HepG2 (cell line): ENCODE measurements around the gene SPRED2. TPM values are rescaled to one million over a fixed set of nuclear protein-coding genes. Genes with fewer than 3 reads are reported as not detected.
A peak's percentile ranks its signal among the peaks of the same experiment; 100 is the strongest.

Experiments used
- CHD2 ChIP-seq: IDR thresholded peaks from 2 replicates; pipeline ENCODE4 v1.6.1; 2011; ENCODE audit warnings: low read depth, low read length, improper control_type of control experiment
- E2F1 ChIP-seq: sonication (generic); formaldehyde crosslinking; IDR thresholded peaks from 2 replicates; pipeline ENCODE4 v1.5.0; 2020; ENCODE audit warnings: missing genetic modification reagents
- EHMT2 ChIP-seq: fragments of 200-600 bp; sonication (generic); IDR thresholded peaks from 2 replicates; pipeline ENCODE4 v1.7.0; 2017; ENCODE audit warnings: antibody characterized with exemption, low read depth, low read length, borderline replicate concordance
- ERF ChIP-seq: IDR thresholded peaks from 2 replicates; pipeline ENCODE4 v1.6.1; 2018; ENCODE audit warnings: missing biosample characterization, missing genetic modification reagents
- ESRRA ChIP-seq: sonication (generic); formaldehyde crosslinking; IDR thresholded peaks from 2 replicates; pipeline ENCODE4 v1.5.1; 2020; ENCODE audit warnings: mild to moderate bottlenecking, low read depth, missing genetic modification reagents
- ETV5 ChIP-seq: IDR thresholded peaks from 2 replicates; pipeline ENCODE4 v1.6.1; 2018; ENCODE audit warnings: missing biosample characterization, missing genetic modification reagents, inconsistent platforms, borderline replicate concordance
- GATAD1 ChIP-seq: IDR thresholded peaks from 2 replicates; pipeline ENCODE4 v1.6.1; 2016; ENCODE audit warnings: missing genetic modification reagents, missing compliant biosample characterization
- GMEB2 ChIP-seq: IDR thresholded peaks from 2 replicates; pipeline ENCODE4 v1.6.1; 2016; ENCODE audit warnings: missing biosample characterization, missing genetic modification reagents, low read depth
- HNRNPLL ChIP-seq: fragments of 200-400 bp; formaldehyde crosslinking; IDR thresholded peaks from 2 replicates; pipeline ENCODE4 v1.6.1; 2017; ENCODE audit warnings: mild to moderate bottlenecking, low read depth, low read length; ENCODE audit not compliant: poor library complexity, severe bottlenecking
- KDM2A ChIP-seq: sonication (generic); formaldehyde crosslinking; IDR thresholded peaks from 2 replicates; pipeline ENCODE4 v1.4.0; 2020; ENCODE audit warnings: low read depth, missing genetic modification reagents, borderline replicate concordance
- KDM4B ChIP-seq: sonication (generic); formaldehyde crosslinking; IDR thresholded peaks from 2 replicates; pipeline ENCODE4 v1.4.0; 2020; ENCODE audit warnings: missing genetic modification reagents
- MYNN ChIP-seq: sonication (generic); formaldehyde crosslinking; IDR thresholded peaks from 2 replicates; pipeline ENCODE4 v1.4.0; 2020; ENCODE audit warnings: mild to moderate bottlenecking, low read depth, missing genetic modification reagents
- NFRKB ChIP-seq: fragments of 450-650 bp; IDR thresholded peaks from 2 replicates; pipeline ENCODE4 v1.6.1; 2017
- PCBP1 ChIP-seq: fragments of 200-400 bp; formaldehyde crosslinking; IDR thresholded peaks from 2 replicates; pipeline ENCODE4 v1.6.1; 2017; ENCODE audit warnings: mild to moderate bottlenecking, low read depth, low read length, borderline replicate concordance
- RCOR2 ChIP-seq: IDR thresholded peaks from 2 replicates; pipeline ENCODE4 v1.6.1; 2016; ENCODE audit warnings: missing biosample characterization, missing genetic modification reagents
- REPIN1 ChIP-seq: sonication (generic); formaldehyde crosslinking; IDR thresholded peaks from 2 replicates; pipeline ENCODE4 v1.8.0; 2022; ENCODE audit warnings: missing genetic modification reagents, low read depth, mild to moderate bottlenecking, borderline replicate concordance
- ZNF101 ChIP-seq: sonication (generic); formaldehyde crosslinking; IDR thresholded peaks from 2 replicates; pipeline ENCODE4 v1.4.0; 2020; ENCODE audit warnings: mild to moderate bottlenecking, low read depth, missing genetic modification reagents, borderline replicate concordance
- ZNF225 ChIP-seq: sonication (generic); formaldehyde crosslinking; IDR thresholded peaks from 2 replicates; pipeline ENCODE4 v1.4.0; 2020; ENCODE audit warnings: mild to moderate bottlenecking, missing genetic modification reagents
- ZNF33B ChIP-seq: sonication (generic); formaldehyde crosslinking; IDR thresholded peaks from 2 replicates; pipeline ENCODE4 v1.5.1; 2020; ENCODE audit warnings: mild to moderate bottlenecking, missing genetic modification reagents
- ZNF547 ChIP-seq: sonication (generic); formaldehyde crosslinking; IDR thresholded peaks from 2 replicates; pipeline ENCODE4 v1.5.1; 2020; ENCODE audit warnings: mild to moderate bottlenecking, missing genetic modification reagents
- ZNF605 ChIP-seq: sonication (generic); formaldehyde crosslinking; IDR thresholded peaks from 2 replicates; pipeline ENCODE4 v1.8.0; 2022; ENCODE audit warnings: mild to moderate bottlenecking, missing genetic modification reagents
- polyA plus RNA-seq, 8 experiments: library from polyadenylated mRNA; depleted of rRNA in 3 of 8; stranded (reverse) in 7 of 8; unstranded in 1 of 8; fragments of >200 nt; fragmentation: Illumina TruSeq in 4 of 8; extraction: Trizol in 4 of 8; gene quantifications; 2 replicates each; pipeline versions ENCODE4 v1.2.1 to v1.2.3, GENCODE V29; 2011 to 2016; ENCODE audit warnings: low read depth in 4 of 8, missing spikeins in 1 of 8, mixed read lengths in 1 of 8; ENCODE audit not compliant: insufficient read depth in 1 of 8
- total RNA-seq, 5 experiments: library from RNA; depleted of rRNA; stranded (reverse); fragments of >200 nt; fragmentation: Illumina TruSeq; extraction: Trizol; gene quantifications; 2 replicates each; pipeline ENCODE4 v1.2.3, GENCODE V29; 2016; ENCODE audit warnings: low read depth in 1 of 5
- TF ChIP-seq, protein P1 (sequence below), 2 experiments: sonication (generic) in 1 of 2; formaldehyde crosslinking in 1 of 2; IDR thresholded peaks; 2 replicates each; pipeline versions ENCODE4 v1.6.1 to v1.9.0; 2014 to 2022; ENCODE audit warnings: antibody characterized with exemption in 1 of 2, borderline replicate concordance in 1 of 2, inconsistent platforms in 1 of 2, low read depth in 1 of 2, missing genetic modification reagents in 1 of 2

Gene SPRED2
- total and polyA plus RNA-seq, 2 of the 13 experiments (the other 11 are each of a cell fraction or from before 2014, with no cell fraction given), result 13.0 to 37.0 TPM

DNA sequence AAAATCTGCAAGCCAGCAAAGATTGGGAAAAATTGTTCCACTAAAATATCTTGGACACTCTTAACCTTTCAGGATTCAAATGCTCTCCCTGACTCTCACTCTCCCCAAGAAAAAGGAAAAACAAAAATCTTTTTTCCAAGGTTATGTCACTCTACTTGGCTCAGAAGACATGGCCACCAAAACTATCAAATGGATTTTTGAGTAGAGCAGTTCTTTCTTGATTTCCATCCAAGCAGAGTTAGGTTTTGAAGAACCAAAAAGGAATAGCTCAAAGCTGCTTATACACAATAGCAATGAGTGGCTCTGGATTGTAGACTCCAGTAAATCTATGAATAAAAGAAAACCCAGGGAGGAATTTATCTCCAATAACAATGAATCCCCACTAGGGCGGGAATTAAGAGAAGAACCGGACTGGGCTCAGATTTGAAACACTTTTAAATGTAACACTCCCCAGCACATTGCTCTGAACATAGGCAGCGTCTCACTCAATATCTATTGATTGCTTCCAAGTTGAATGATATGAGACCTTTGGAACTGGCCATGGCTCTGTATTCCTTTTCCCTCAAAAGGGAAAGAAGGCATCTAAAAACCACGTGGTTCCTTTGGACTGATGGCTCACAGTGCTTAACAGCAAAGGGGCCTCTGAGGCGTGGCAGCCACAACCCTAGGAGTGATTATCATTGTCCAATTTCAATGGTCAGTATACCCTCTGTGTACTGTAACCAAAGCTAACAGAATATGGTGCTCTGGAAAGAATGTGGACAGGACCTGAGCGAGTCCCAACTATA lies 68.3 kb downstream of the SPRED2 start (continued):
- TF ChIP-seq, protein P1, sequence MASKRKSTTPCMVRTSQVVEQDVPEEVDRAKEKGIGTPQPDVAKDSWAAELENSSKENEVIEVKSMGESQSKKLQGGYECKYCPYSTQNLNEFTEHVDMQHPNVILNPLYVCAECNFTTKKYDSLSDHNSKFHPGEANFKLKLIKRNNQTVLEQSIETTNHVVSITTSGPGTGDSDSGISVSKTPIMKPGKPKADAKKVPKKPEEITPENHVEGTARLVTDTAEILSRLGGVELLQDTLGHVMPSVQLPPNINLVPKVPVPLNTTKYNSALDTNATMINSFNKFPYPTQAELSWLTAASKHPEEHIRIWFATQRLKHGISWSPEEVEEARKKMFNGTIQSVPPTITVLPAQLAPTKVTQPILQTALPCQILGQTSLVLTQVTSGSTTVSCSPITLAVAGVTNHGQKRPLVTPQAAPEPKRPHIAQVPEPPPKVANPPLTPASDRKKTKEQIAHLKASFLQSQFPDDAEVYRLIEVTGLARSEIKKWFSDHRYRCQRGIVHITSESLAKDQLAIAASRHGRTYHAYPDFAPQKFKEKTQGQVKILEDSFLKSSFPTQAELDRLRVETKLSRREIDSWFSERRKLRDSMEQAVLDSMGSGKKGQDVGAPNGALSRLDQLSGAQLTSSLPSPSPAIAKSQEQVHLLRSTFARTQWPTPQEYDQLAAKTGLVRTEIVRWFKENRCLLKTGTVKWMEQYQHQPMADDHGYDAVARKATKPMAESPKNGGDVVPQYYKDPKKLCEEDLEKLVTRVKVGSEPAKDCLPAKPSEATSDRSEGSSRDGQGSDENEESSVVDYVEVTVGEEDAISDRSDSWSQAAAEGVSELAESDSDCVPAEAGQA (IDR thresholded peaks at IDR 0.05; ENCODE audit: low read depth), result no peak
- TF ChIP-seq, protein P1 (CRISPR knock-in tag; IDR thresholded peaks at IDR 0.05; ENCODE audit: borderline replicate concordance), result no peak
- TF ChIP-seq ZNF225, result no peak
- no peak for TF ChIP-seq PCBP1
- no peak for TF ChIP-seq RCOR2 (CRISPR knock-in tag)
- no peak for TF ChIP-seq ZNF33B
- TF ChIP-seq ERF (CRISPR knock-in tag), result peak; percentile 35; the same call in 1 of the 2 replicates
- TF ChIP-seq E2F1 (CRISPR knock-in tag), result no peak
- no peak for TF ChIP-seq CHD2
- TF ChIP-seq REPIN1 (CRISPR knock-in tag), result no peak
- TF ChIP-seq ETV5, result 0 out of 2 replicates have a peak, but pooled peaks have one; percentile 24
- no peak for TF ChIP-seq ESRRA
- TF ChIP-seq HNRNPLL, result no peak
- no peak for TF ChIP-seq KDM4B (CRISPR knock-in tag)
- TF ChIP-seq ZNF605 (CRISPR knock-in tag), result no peak
- TF ChIP-seq NFRKB, result no peak
- 0 out of 2 replicates have a peak, but pooled peaks have one; percentile 65 for TF ChIP-seq EHMT2
- no peak for TF ChIP-seq KDM2A
- TF ChIP-seq ZNF547, result no peak
- no peak for TF ChIP-seq GMEB2 (CRISPR knock-in tag)
- TF ChIP-seq GATAD1 (CRISPR knock-in tag), result no peak
- TF ChIP-seq MYNN (CRISPR knock-in tag), result no peak
- TF ChIP-seq ZNF101 (CRISPR knock-in tag), result no peak
